ENCODE results near the gene ILDR2.

ILDR2 gene

GRCh38 chr1:166911624-166912023, 63.7 kb downstream of the ILDR2 start:
- TF ChIP-seq CTCF (IDR thresholded peaks at IDR 0.05; ENCODE audit: low read depth, low read length), result no peak
- no peak overlapping the region for H3K4me3 ChIP-seq (replicated peaks in 1 of 2; ENCODE audit: low read depth in 2 of 2, low read length in 2 of 2)
- no peak for DNase-seq (ENCODE audit: low read depth in 2 of 2)

- no peak overlapping the region for H3K4me3 ChIP-seq (replicated peaks in 1 of 2; ENCODE audit: low read depth in 2 of 2, low read length in 2 of 2)
- peak; percentile 50 for TF ChIP-seq CTCF (IDR thresholded peaks at IDR 0.05; ENCODE audit: low read depth, low read length)
- peak; percentile 85 to 91 for DNase-seq (ENCODE audit: low read depth in 2 of 2)
Observed at GRCh38 chr1:166910396-166910994, 64.8 kb downstream of the ILDR2 start.

- no peak for TF ChIP-seq CTCF (IDR thresholded peaks at IDR 0.05; ENCODE audit: low read depth, low read length)
- H3K4me3 ChIP-seq (replicated peaks in 1 of 2; ENCODE audit: low read depth in 2 of 2, low read length in 2 of 2), result no peak overlapping the region
- DNase-seq (ENCODE audit: low read depth in 2 of 2), result peak in 1 of 2 donors; percentile 32
Observed at GRCh38 chr1:166908942-166909341, 66.4 kb downstream of the ILDR2 start.

GRCh38 chr1:166907763-166908162, 67.6 kb downstream of the ILDR2 start:
- no peak overlapping the region for H3K4me3 ChIP-seq (replicated peaks in 1 of 2; ENCODE audit: low read depth in 2 of 2, low read length in 2 of 2)
- TF ChIP-seq CTCF (IDR thresholded peaks at IDR 0.05; ENCODE audit: low read depth, low read length), result no peak
- DNase-seq (ENCODE audit: low read depth in 2 of 2), result no peak

GRCh38 chr1:166907051-166907450, 68.3 kb downstream of the ILDR2 start:
- no peak for DNase-seq (ENCODE audit: low read depth in 2 of 2)
- no peak overlapping the region for H3K4me3 ChIP-seq (replicated peaks in 1 of 2; ENCODE audit: low read depth in 2 of 2, low read length in 2 of 2)
- no peak for TF ChIP-seq CTCF (IDR thresholded peaks at IDR 0.05; ENCODE audit: low read depth, low read length)

GRCh38 chr1:166906647-166907046, 68.7 kb downstream of the ILDR2 start:
- DNase-seq (ENCODE audit: low read depth in 2 of 2), result no peak
- TF ChIP-seq CTCF (IDR thresholded peaks at IDR 0.05; ENCODE audit: low read depth, low read length), result no peak
- no peak overlapping the region for H3K4me3 ChIP-seq (replicated peaks in 1 of 2; ENCODE audit: low read depth in 2 of 2, low read length in 2 of 2)

- H3K4me3 ChIP-seq (replicated peaks in 1 of 2; ENCODE audit: low read depth in 2 of 2, low read length in 2 of 2), result no peak overlapping the region
- no peak for TF ChIP-seq CTCF (IDR thresholded peaks at IDR 0.05; ENCODE audit: low read depth, low read length)
- peak; percentile 31 to 47 for DNase-seq (ENCODE audit: low read depth in 2 of 2)
Observed at GRCh38 chr1:166905900-166906299, 69.4 kb downstream of the ILDR2 start.

All from cardiac fibroblast (primary cell).